ENCODE results near the gene PCDH12.

- TF ChIP-seq CTCF (IDR thresholded peaks at IDR 0.05 in 2 of 3, conservative IDR thresholded peaks at IDR 0.05 in 1 of 3; ENCODE audit: borderline replicate concordance in 1 of 3, insufficient read depth in 1 of 3, low read depth in 2 of 3, low read length in 2 of 3) (no peak), POLR2AphosphoS5 (IDR thresholded peaks at IDR 0.05; ENCODE audit: low read depth, low read length) (no peak), RAD21 (IDR thresholded peaks at IDR 0.05; ENCODE audit: low read depth) (no peak), EZH2 (IDR thresholded peaks at IDR 0.05) (no peak), JUND (IDR thresholded peaks at IDR 0.05) (no peak), POLR2A (IDR thresholded peaks at IDR 0.05; ENCODE audit: borderline replicate concordance, extremely low read depth, insufficient read depth, insufficient read length) (no peak), SRF (IDR thresholded peaks at IDR 0.05; ENCODE audit: low read depth) (no peak), YY1 (IDR thresholded peaks at IDR 0.05; ENCODE audit: extremely low read depth, insufficient replicate concordance, low read depth, low read length) (no peak), ZFX (IDR thresholded peaks at IDR 0.05) (no peak), EZH2phosphoT487 (IDR thresholded peaks at IDR 0.05; ENCODE audit: borderline replicate concordance) (no peak), ZNF274 (IDR thresholded peaks at IDR 0.05; ENCODE audit: low read depth, low read length) (no peak), EGR1 (IDR thresholded peaks at IDR 0.05; ENCODE audit: low read depth) (no peak), SP1 (IDR thresholded peaks at IDR 0.05; ENCODE audit: low read depth) (no peak), MAX (IDR thresholded peaks at IDR 0.05) (no peak)
These were observed 45.3 kb upstream of the PCDH12 start for GRCh38 chr5:142003266-142003800.

Data from HCT116 (cell line).